ENCODE measurements around the gene KLF15.

Gene KLF15

GRCh38 chr3:126358038-126358815 is 1.0 kb upstream of the KLF15 start:
- Histone ChIP-seq H3K27ac (no peak overlapping the region), H3K4me3 (ENCODE audit: low read depth, low read length) (peak overlapping the region; percentile 57), H3K27me3 (replicated peaks) (peaks cover 10% of the 10 kb centered on the region), H3K36me3 (replicated peaks) (no peaks in the 10 kb centered on the region)
- in situ Hi-C loops (cut with HindIII; ENCODE audit: low pct_ligation_motif_present, low sequenced_read_pairs), result no loop called here
- TF ChIP-seq CTCF (IDR thresholded peaks at IDR 0.05; ENCODE audit: low read depth, low read length, missing control alignments), result no peak
- no peak for DNase-seq

GRCh38 chr3:126356373-126357264 is 589 bp downstream of the KLF15 start:
- TF ChIP-seq CTCF (IDR thresholded peaks at IDR 0.05; ENCODE audit: low read depth, low read length, missing control alignments), result no peak
- Histone ChIP-seq H3K36me3 (replicated peaks) (no peaks in the 10 kb centered on the region), H3K27ac (no peak overlapping the region), H3K4me3 (ENCODE audit: low read depth, low read length) (peak overlapping the region; percentile 47), H3K27me3 (replicated peaks) (peaks cover 10% of the 10 kb centered on the region)
- in situ Hi-C loops (cut with HindIII; ENCODE audit: low pct_ligation_motif_present, low sequenced_read_pairs), result no loop called here
- DNase-seq, result no peak

- Histone ChIP-seq H3K27me3 (replicated peaks) (peaks cover 10% of the 10 kb centered on the region), H3K4me3 (ENCODE audit: low read depth, low read length) (peak overlapping the region; percentile 47), H3K36me3 (replicated peaks) (no peaks in the 10 kb centered on the region), H3K27ac (no peak overlapping the region)
- in situ Hi-C loops (cut with HindIII; ENCODE audit: low pct_ligation_motif_present, low sequenced_read_pairs), result no loop called here
- peak; percentile 51 for DNase-seq
- no peak for TF ChIP-seq CTCF (IDR thresholded peaks at IDR 0.05; ENCODE audit: low read depth, low read length, missing control alignments)
Observed at GRCh38 chr3:126355777-126356372, 1.3 kb downstream of the KLF15 start.

GRCh38 chr3:126355251-126355650 is 2.0 kb downstream of the KLF15 start:
- no peak overlapping the region for H3K27ac ChIP-seq
- H3K27me3 ChIP-seq (replicated peaks), result peaks cover 10% of the 10 kb centered on the region
- no peaks in the 10 kb centered on the region for H3K36me3 ChIP-seq (replicated peaks)
- in situ Hi-C loops (cut with HindIII; ENCODE audit: low pct_ligation_motif_present, low sequenced_read_pairs), result no loop called here
- no peak for DNase-seq
- TF ChIP-seq CTCF (IDR thresholded peaks at IDR 0.05; ENCODE audit: low read depth, low read length, missing control alignments), result no peak
- H3K4me3 ChIP-seq (ENCODE audit: low read depth, low read length), result no peak overlapping the region

GRCh38 chr3:126354776-126355175 is 2.4 kb downstream of the KLF15 start:
- Histone ChIP-seq H3K27me3 (replicated peaks) (peaks cover 10% of the 10 kb centered on the region), H3K4me3 (ENCODE audit: low read depth, low read length) (no peak overlapping the region), H3K36me3 (replicated peaks) (no peaks in the 10 kb centered on the region), H3K27ac (no peak overlapping the region)
- TF ChIP-seq CTCF (IDR thresholded peaks at IDR 0.05; ENCODE audit: low read depth, low read length, missing control alignments), result no peak
- DNase-seq, result no peak
- in situ Hi-C loops (cut with HindIII; ENCODE audit: low pct_ligation_motif_present, low sequenced_read_pairs), result no loop called here

Data from brain microvascular endothelial cell (primary cell).